HG03575 (cell line): ENCODE results near the gene EDEM3.
A peak's percentile ranks its signal among the peaks of the same experiment; 100 is the strongest.
"Not testable (repeated sequence)": the region's sequence is repeated elsewhere in the genome, so short reads cannot be mapped to it uniquely, and the experiment has no call there.

ENCODE experiments used
- ATAC-seq: cut with Tn5 transposase; IDR thresholded peaks from one replicate; pipeline ENCODE4 v1.9.1; 2021; ENCODE audit not compliant: unreplicated experiment, insufficient number of reproducible peaks, low FRiP score; ENCODE audit errors: extremely low read depth

The EDEM3 gene

DNA sequence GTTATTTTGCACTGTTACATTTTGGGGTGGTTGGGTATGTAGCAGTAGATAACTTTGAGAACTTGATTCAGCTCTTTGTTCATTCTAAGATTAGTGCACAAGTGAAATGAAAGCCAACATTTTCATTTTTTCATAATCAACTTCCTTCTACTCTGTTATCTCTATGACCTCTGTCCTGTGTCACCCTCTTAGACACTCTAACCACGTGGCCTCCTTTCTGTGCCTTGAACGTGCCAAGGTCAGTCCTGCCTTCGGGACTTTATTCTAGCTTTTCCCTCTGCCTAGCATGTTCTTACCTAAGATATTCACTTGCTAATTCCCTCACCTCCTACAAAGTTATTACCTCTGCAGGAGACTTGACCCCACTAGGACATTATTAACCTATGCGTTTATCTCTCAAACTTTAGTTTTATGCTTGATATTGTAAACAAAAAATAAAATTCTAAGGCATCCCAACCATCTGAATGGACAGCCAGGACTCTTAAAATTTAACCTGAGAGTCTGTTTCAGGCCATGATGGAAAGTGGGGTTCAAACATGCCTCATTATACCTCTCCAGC, 19.2 kb upstream of the EDEM3 start:
- ATAC-seq = no peak

DNA sequence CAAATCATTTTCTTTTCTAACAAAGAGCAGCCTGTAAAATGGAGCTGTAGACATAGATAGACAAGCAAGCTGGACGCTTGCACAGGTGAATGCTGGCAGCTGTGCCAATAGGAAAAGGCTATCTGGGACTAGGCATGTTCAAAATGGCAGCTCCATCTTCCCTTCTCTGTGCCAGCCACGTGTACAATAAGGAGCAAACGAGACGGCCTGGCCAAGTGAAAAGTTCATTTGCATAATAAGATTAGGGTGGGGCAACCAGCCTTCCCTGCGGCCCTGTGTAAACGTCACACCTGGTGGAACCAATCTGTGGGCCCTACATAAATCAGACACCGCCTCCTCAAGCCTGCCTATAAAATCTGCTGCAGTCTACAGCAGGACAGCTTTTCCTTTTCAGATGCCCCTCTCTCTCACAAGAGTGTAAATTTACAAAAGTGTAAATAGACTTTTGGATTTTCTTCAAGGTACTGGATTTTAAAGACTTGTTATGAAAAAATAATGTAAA, 16.6 kb upstream of the EDEM3 start:
- ATAC-seq = no peak

DNA sequence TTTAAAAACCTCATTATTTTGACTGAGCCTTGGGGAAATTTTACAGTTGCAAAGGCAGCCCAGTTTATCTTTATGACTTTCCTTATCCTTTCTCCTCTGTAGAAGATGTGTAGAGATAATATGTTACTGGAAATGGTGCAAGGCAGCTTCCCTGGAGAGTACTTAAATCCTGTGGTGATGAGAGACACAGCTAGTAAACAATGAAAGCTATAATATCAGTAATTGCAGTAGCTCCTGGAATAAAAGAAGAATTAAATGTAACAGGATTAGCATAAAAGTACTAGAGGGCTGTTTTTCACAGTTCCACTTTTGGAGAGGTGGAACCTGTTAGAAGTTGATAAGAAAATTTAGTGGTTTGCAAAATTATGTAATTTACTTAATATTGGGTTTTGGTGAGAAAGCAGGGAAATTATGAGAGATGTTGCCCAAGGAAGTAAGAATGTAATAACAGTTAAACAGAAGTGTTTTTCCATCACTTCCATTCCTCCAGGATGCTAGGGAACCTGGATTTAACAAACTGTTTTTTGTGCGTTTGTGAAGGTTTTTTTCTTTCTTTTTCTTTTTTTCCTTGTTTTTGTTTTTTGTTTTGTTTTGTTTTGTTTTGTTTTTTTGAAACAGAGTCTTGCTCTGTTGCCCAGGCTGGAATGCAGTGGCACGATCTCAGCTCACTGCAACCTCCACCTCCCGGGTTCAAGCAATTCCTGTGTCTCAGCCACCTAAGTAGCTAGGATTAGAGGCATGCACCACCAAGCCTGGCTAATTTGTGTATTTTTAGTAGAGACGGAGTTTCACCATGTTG, 15.7 kb upstream of the EDEM3 start:
- no peak for ATAC-seq

DNA sequence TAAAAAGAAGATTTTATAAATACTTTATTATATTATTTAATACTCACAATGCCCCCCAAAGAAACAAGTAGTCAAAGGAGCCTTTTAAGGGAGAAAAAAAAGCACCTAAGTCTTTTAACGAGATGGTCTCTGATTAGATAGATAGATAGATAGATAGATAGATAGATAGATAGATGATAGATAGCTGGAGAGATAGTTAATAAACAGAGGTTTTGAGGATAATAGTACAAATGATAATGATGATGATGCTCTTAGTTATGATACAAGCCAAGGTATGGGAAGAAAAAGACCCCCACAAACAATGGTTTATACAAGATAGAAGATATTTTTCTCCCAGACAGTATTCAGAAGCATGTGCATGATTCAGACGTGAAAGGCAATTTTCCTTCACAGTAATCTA, 14.6 kb upstream of the EDEM3 start:
- no peak for ATAC-seq

DNA sequence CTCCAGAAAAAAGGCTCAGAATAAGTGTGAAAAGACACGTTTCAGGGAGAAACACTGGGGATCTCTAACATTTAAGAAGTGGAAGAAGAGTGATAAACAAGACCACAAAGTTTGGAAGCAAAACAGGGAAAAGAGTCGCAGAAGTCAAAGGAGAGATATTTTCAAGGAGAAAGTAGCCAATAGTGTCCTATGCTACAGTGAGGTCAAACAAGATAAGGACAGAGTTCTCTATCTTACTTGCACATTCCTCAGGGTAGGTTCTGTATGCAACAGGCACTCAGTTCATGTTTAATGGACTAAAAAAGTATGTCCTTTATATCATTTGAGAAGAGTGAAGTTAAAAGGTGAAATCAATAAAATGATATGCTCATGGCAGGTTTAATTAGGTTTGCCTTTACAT, 13.8 kb upstream of the EDEM3 start:
- ATAC-seq = no peak

DNA sequence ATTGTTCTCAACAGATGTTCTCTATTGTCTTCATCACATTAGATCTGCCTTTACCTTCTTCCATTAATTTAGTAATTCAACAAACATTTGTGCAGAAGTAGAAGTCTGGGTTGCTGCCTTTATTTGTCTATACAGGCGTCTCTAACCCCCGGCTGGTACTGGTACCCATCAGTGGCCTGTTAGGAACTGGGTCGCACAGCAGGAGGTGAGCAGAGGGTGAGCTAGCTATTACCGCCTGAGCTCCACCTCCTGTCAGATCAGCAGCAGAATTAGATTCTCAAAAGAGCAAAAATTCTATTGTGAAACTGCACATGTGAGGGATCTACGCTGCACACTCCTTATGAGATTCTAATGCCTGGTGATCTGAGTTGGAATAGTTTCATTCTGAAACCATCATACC, 12.9 kb upstream of the EDEM3 start:
- no peak for ATAC-seq

DNA sequence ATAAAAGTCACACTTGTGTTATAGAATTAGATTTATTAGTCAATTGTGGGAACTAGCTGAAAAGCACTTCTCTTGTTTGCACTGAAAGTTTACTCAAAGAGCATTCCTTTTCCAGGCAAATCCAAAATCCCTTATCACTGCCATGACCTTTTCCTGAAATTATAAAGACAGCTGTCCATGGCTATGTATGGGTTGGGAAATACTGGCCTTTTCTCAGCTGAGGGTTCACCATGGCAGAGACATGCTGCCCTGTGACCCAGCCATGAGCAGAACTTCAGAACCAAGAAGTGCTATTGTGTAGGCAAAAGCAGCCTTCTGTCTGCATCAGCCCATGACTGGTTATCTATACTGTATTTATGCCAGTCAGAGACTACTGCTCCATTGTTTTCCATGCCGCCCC, 9.8 kb upstream of the EDEM3 start:
- ATAC-seq = no peak

DNA sequence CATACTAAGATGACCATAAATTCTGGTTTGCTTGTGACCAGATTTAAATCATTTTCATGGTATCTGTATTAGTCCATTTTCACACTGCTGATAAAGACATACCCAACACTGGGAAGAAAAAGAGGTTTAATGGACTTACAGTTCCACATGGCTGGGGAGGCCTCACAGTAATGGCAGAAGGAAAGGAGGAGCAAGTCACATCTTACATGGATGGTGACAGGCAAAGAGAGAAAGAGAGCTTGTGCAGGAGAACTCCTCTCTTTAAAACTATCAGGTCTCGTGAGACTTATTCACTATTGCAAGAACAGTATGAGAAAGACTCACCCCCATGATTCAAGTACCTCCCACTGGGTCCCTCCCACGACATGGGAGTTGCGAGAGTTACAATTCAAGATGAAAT, 8.9 kb upstream of the EDEM3 start:
- not testable (repeated sequence) for ATAC-seq

DNA sequence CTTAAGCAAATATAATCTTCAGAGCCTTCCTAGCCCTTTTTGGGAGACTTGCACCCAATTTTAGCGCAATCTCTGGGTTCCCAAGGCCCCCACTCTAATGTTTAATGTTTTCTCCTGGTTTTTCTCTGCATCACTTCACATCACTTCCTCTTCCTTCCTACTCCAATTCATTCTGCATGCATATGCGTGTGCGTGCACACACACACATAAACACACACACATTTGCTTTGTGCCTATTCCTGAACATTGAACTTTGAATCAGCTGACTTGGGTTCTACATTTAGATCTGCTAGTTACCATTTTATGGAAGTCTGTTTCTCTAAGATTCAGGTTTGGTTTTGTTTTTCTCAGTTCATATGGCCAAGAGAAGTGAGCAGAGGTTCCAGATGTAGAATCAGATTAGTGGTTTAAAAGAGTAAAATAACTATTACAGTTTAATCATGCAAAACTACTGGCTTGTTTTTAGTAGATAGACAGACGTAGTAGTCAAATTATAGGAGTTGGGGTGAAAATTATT, 7.4 kb upstream of the EDEM3 start:
- ATAC-seq = no peak

DNA sequence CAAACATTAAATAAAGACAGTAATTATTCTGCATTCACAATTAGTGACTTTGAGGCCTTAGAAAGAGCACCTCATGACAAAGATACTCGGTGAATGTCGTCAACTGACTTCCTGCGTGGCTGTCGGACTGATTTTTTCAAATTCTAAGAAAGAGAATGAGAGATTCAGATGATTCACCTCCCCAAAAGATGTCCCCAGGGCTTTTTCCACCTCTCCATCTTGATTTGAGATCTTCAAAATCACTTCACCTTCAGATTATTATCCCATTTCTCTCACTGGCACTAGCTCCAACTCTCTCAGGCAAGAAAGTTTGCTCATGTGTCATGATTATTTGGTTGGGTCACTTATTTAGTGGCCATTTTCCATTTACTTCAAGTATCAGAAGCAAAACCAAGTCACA, 5.0 kb upstream of the EDEM3 start:
- ATAC-seq = no peak

DNA sequence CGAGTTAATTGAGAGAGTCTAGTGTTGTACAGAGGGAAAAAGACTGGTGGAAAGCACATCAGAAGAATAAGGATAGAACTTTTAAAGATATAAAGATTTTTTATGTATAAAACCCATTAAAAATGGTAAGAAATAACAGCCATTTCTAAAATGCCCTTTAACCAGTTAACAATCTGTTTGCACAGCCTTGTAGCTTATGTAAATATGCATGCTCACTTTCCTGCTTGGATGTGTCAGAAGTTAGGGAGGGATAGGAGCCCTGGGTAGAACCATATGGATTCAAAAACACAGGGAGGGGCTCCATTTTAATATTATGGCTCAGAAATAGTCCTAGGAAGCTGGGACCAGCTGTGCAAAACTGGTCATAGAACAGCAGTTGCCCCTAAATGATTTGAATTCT, 4.5 kb upstream of the EDEM3 start:
- ATAC-seq = no peak

DNA sequence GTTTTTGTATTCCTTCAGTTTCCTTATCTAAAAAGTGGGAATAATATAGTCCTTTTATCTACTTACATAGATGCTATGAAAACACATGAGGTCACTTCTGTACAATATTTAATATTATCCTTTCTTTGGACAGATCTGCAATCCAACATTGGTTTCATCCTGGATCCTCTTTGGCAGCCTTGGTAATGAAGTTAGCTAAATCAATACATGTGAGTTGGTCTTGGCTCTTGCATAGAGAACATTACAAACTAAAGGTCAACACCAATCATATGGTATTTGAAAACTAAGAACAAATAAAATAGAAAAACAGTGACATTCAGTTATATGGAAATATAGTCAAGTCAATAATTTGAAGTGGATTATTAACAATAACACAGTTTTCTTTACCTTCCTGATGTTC, 3.2 kb upstream of the EDEM3 start:
- ATAC-seq = no peak

DNA sequence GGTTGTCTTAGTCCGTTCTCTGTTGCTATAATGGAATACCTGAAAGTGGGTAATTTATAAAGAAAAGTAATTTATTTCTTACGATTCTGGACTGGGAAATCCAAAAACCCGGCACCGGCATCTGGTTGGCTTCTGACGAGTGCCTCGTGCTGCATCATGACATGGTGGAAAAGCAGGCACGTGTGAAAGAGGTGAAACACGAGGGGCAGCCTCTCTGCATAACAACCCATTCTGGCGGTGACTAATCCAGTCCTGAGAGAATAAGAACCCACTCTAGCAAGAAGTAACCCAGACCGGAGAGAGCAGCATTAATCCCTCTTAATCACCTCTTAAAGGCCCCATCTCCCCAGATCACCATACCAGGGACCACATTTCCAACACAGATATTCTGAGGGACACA, 2.7 kb upstream of the EDEM3 start:
- ATAC-seq = no peak

DNA sequence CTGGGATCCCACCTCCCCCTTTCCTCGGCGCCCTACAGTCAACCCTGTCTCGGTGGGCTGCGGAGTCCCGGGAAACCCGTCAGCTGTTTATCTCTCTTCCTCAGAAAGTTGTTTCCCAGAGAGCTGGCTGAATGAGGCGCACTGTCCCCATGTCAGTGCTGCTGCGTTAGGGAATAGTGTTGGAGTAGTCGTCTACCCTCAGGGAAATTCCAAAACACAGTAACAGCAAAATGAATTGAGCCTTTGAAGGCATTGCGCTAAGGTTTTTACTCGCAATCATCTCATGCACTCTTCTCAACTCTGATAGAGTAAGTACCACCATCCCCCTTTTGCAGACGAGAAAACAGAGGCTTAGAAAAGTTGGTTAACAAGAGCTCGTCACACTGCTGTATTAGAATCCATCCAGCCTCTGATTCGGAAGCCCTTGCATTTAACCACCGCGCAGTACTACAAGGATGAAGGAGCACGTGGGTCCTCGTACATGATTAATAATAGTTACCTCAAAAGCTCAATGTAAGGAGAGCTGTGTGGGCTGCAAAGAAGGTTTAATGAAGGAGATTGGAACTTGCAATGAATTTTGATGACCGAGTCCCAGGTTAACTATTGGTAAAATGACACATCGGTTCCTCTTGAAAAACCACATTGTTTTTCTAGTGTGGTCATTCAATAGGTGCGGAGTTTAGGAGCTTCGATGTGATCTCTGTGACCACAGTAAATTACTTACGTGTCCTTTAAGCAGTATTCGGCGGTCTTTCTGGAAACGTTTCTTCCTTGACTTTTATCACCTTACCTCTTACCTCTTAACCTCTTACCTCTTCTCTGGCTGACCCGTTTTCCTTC, 788 bp upstream of the EDEM3 start:
- peak; percentile 3 for ATAC-seq

DNA sequence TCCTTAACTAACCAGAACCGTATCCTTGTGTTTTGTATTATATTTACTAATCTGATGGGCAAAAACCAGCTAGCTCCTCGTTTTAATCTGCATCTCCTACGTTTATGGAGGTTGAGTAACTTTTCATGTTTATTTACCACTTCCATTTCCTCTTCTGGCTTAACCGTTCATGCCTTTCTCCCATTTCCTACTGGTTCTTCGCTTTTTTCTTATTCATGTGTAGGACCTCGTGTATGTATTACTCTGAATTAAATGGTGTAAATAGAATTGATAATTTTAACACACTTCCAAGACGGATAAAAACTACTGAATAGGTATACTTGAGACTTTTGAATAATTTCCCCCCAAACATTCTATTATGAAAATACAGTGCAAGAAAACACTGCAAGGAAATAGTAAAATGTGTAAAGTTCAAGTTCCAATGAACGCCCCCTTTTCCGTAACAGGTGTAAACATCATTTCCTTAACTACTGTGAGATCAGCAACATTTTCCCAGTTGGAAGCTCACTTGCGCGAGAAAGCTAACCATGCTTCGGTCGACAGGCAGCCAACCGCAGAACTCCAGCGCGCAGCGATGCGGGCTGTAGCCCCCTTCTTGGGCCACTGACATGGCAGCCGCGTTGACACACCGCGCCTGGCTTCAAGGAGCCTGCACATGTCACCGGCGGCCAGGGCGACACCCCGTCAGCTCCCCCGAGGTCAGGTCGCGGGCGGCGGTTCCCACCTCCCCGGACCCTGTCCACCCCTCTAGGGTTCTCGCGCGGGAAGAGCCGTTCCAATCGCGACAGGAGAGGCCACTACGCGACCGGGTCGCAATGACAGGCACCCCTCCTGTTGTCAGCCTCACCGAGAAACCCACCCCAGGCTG, 816 bp downstream of the EDEM3 start:
- ATAC-seq = no peak

DNA sequence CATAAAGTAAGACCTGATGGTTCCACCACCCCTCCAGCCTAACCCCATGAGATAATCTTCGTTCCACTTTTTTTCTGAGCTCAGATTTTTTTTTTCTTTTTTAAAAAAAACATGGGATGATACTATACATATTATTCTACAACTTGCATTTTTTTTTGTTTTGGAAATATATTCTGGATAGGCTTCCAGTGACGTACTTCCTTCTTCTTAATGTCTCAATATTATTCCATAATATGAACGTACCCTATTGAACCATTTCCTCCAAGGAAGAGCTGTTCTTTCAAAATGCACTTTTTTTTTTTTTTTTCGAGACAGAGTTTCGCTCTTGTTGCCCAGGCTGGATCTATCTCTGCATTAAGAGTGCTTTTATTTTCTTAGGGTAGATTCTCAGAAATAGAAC, 1.5 kb downstream of the EDEM3 start:
- no peak for ATAC-seq

DNA sequence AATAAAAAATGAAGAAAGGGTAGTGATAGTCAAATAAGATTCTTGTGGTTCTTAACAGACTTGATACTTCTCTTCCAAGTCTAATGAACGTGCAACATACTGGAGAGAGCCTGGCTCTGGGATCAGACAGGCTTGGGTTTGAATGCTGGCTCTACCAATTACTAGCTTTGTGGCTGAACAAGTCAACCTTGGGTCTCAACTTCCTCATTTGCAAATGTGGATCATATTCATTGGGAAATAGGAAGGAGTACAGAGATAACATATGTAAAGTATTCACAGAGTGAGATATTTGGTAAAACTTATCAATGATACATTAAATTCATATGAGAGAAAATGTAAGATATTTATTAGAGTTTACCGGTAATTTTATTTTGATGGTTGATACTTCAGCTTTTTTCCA, 2.0 kb downstream of the EDEM3 start:
- ATAC-seq = no peak

DNA sequence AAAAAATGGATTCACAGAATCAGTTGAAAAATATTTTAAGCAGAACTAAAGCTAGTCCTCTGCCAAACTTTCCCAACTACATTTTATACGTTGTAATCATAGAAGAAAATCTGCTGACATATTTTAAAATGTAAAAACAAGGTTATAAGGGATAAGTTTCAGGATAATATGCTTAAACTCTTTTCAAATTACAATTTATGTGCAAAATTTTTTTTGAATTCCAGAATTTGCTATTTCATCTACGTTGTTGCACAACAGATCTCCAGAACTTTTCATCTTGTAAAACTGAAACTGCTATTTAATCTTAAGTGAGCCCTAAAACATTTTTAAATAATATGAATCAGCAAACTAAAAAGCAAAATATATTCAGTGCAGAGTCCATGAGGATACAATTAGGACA, 5.9 kb downstream of the EDEM3 start:
- ATAC-seq = no peak
